HCT116 (cell line): Measurements from ENCODE around the gene OPN1SW. TPM values are rescaled to one million over a fixed set of nuclear protein-coding genes. Genes with fewer than 3 reads are reported as not detected.
A peak's percentile ranks its signal among the peaks of the same experiment; 100 is the strongest.

Source experiments
- ATAC-seq: fragments of 200-7000 bp; cut with Tn5 transposase; 2 replicates; pipeline ENCODE4 v1.9.1; 2020; ENCODE audit warnings: mild to moderate bottlenecking, moderate library complexity
- BruUV-seq: library from RNA; stranded (reverse); fragments of 400-500 nt; replicated peaks from 2 replicates; lab custom pipeline; 2021; lab: Mats Ljungman, UMichigan
- CTCF ChIA-PET: fragments of 300-600 bp; sonication (Branson Sonifier 250); formaldehyde crosslinking; loops from one replicate; lab custom pipeline; 2021; ENCODE audit warnings: antibody characterized with exemption; lab: Charles Lee
- POLR2A ChIA-PET: fragments of 300-600, 350-600 bp; sonication (Branson Sonifier 250); formaldehyde crosslinking; loops from one replicate; lab custom pipeline; 2021; ENCODE audit warnings: antibody characterized with exemption; lab: Charles Lee
- RAD21 ChIA-PET, 2 experiments: fragments of 300-600 bp; sonication (Branson Sonifier 250); formaldehyde crosslinking; loops; one replicate each; lab custom pipeline; 2023; ENCODE audit warnings: low total read pairs in 2 of 2; ENCODE audit not compliant: uncharacterized antibody in 2 of 2, unreplicated experiment in 2 of 2, low non-redundant PET in 1 of 2; lab: Charles Lee
- DNase-seq: peaks from one replicate; pipeline ENCODE4 v3.0.0-alpha.2; 2010; ENCODE audit warnings: low read depth, low spot score
- H2AFZ ChIP-seq: fragments of 200-600 bp; shearing (Covaris generic), sonication (generic); 2 replicates; pipeline ENCODE4 v1.6.1; 2017; ENCODE audit warnings: low read depth, mixed run types, mixed read lengths, antibody characterized with exemption, low read length; ENCODE audit not compliant: poor library complexity, severe bottlenecking
- H3K27ac ChIP-seq: 2 replicates; pipeline ENCODE4 v1.5.1; 2012; ENCODE audit warnings: low read depth, low read length
- H3K27me3 ChIP-seq: fragments of 200-600 bp; sonication (generic); 2 replicates; pipeline ENCODE4 v1.6.1; 2016; ENCODE audit warnings: mixed run types, low read length, mixed read lengths; ENCODE audit not compliant: insufficient read depth
- H3K36me3 ChIP-seq, 2 experiments: fragments of 200-500 bp in 1 of 2; fragments of 200-600 bp in 1 of 2; sonication (Bioruptor generic) in 1 of 2; sonication (generic) in 1 of 2; 2 replicates each; pipeline versions ENCODE4 v1.5.1 to v1.6.1; 2014 to 2016; ENCODE audit warnings: low read length in 2 of 2, inconsistent platforms in 1 of 2, mixed read lengths in 1 of 2, mixed run types in 1 of 2; ENCODE audit not compliant: insufficient read depth in 2 of 2, control insufficient read depth in 1 of 2
- H3K4me1 ChIP-seq, 2 experiments: fragments of 200-600 bp in 1 of 2; sonication (generic) in 1 of 2; 2 replicates each; pipeline versions ENCODE4 v1.5.1 to v1.6.1; 2012 to 2017; ENCODE audit warnings: low read length in 2 of 2, inconsistent platforms in 1 of 2, mild to moderate bottlenecking in 1 of 2, mixed read lengths in 1 of 2, mixed run types in 1 of 2, moderate library complexity in 1 of 2; ENCODE audit not compliant: insufficient read depth in 2 of 2, control insufficient read depth in 1 of 2
- H3K4me2 ChIP-seq: fragments of 200-600 bp; sonication (generic); 2 replicates; pipeline ENCODE4 v1.6.1; 2017; ENCODE audit warnings: mixed run types, low read length, mixed read lengths
- H3K4me3 ChIP-seq, 2 experiments: fragments of 200-600 bp in 1 of 2; sonication (generic) in 1 of 2; replicated peaks in 1 of 2; 2 replicates each; pipeline ENCODE4 v1.5.1; 2011 to 2016; ENCODE audit warnings: low read length in 2 of 2, control low read depth in 1 of 2, low read depth in 1 of 2, mild to moderate bottlenecking in 1 of 2, mixed read lengths in 1 of 2, mixed run types in 1 of 2
- H3K79me2 ChIP-seq: fragments of 200-600 bp; sonication (generic); 2 replicates; pipeline ENCODE4 v1.6.1; 2017; ENCODE audit warnings: mild to moderate bottlenecking, mixed run types, low read length, moderate library complexity, mixed read lengths; ENCODE audit not compliant: insufficient read depth
- H3K9ac ChIP-seq: fragments of 200-600 bp; sonication (generic); 2 replicates; pipeline ENCODE4 v1.6.1; 2016; ENCODE audit warnings: low read length, mixed read lengths
- H3K9me2 ChIP-seq: fragments of 200-600 bp; sonication (generic), shearing (Covaris generic); 2 replicates; pipeline ENCODE4 v1.6.1; 2017; ENCODE audit warnings: mixed run types, mild to moderate bottlenecking, moderate library complexity; ENCODE audit not compliant: insufficient read depth
- H3K9me3 ChIP-seq, 2 experiments: fragments of 200-500 bp in 1 of 2; fragments of 200-600 bp in 1 of 2; sonication (Bioruptor generic) in 1 of 2; sonication (generic) in 1 of 2; 2 replicates each; pipeline ENCODE4 v1.6.1; 2014 to 2017; ENCODE audit warnings: low read length in 2 of 2, mixed read lengths in 2 of 2, inconsistent platforms in 1 of 2, low read depth in 1 of 2, mild to moderate bottlenecking in 1 of 2, mixed run types in 1 of 2, moderate library complexity in 1 of 2; ENCODE audit not compliant: control insufficient read depth in 1 of 2, insufficient read depth in 1 of 2
- H4K20me1 ChIP-seq: fragments of 200-600 bp; sonication (generic), shearing (Covaris generic); 2 replicates; pipeline ENCODE4 v1.6.1; 2017; ENCODE audit warnings: mixed run types, mild to moderate bottlenecking, moderate library complexity; ENCODE audit not compliant: insufficient read depth
- EZH2 ChIP-seq: fragments of 200-600 bp; sonication (generic); IDR thresholded peaks from 2 replicates; pipeline ENCODE4 v1.6.1; 2017; ENCODE audit warnings: antibody characterized with exemption, mixed run types
- EZH2phosphoT487 ChIP-seq: fragments of 200-600 bp; IDR thresholded peaks from 2 replicates; pipeline ENCODE4 v1.6.1; 2018; ENCODE audit warnings: antibody characterized with exemption, borderline replicate concordance
- POLR2AphosphoS5 ChIP-seq: IDR thresholded peaks from 2 replicates; pipeline ENCODE4 v1.6.1; 2011; ENCODE audit warnings: mild to moderate bottlenecking, low read depth, low read length, moderate library complexity
- SIN3A ChIP-seq: IDR thresholded peaks from 2 replicates; pipeline ENCODE4 v1.6.1; 2012; ENCODE audit warnings: low read depth
- SP1 ChIP-seq: IDR thresholded peaks from 2 replicates; pipeline ENCODE4 v1.6.1; 2012; ENCODE audit warnings: low read depth
- intact Hi-C: fragments of 100-400 bp; cut with micrococcal nuclease; formaldehyde crosslinking; loops from 2 replicates; pipeline ENCODE4 v1.10.0; 2022
- total RNA-seq: library from RNA; stranded (reverse); gene quantifications from one replicate; pipeline ENCODE4 v1.2.1, GENCODE V29; 2021; ENCODE audit not compliant: unreplicated experiment
- TF ChIP-seq, protein P1 (sequence below), 3 experiments: fragments of 200-600 bp in 1 of 3; sonication (generic) in 1 of 3; IDR thresholded peaks in 2 of 3; conservative IDR thresholded peaks in 1 of 3; 2 replicates each; pipeline ENCODE4 v1.5.1; 2012 to 2017; ENCODE audit warnings: low read depth in 2 of 3, low read length in 2 of 3, antibody characterized with exemption in 1 of 3, borderline replicate concordance in 1 of 3, control low read depth in 1 of 3, mild to moderate bottlenecking in 1 of 3, mixed read lengths in 1 of 3, mixed run types in 1 of 3, moderate library complexity in 1 of 3; ENCODE audit not compliant: insufficient read depth in 1 of 3
- TF ChIP-seq, protein P2 (sequence below): IDR thresholded peaks from 2 replicates; pipeline ENCODE4 v1.6.1; 2012
- TF ChIP-seq, protein P3 (sequence below): IDR thresholded peaks from 2 replicates; pipeline ENCODE4 v1.6.1; 2011; ENCODE audit warnings: mild to moderate bottlenecking, low read length, moderate library complexity; ENCODE audit not compliant: insufficient replicate concordance; ENCODE audit errors: extremely low read depth
- TF ChIP-seq, protein P4 (sequence below): IDR thresholded peaks from 2 replicates; pipeline ENCODE4 v1.6.1; 2012

Gene OPN1SW
- total RNA-seq, 1 experiment from 2014 or later, result not detected

DNA sequence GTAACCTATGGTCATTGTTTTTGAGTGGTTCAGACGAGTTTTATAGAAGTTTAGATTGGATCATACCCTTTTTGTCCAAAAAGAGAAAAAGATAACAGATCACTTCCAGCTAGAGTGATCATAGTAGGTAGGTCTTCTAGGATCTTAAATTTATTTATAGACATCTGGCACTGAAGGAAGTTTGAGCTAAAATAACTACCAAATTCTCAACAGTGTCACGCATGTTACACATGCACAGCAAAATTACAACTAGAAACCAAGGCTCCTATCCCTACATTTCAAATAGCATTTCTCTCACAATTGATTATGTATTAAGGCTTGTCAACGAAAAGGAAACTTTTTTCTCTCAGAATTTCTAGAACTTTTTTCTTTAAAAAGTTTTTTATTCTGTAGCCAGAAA lies 34.1 kb downstream of the OPN1SW start:
- no peaks in the 10 kb centered on the region for H3K9me2 ChIP-seq
- intact Hi-C loops, result no loop called here
- H3K79me2 ChIP-seq, result peaks cover 74% of the 10 kb centered on the region
- no peaks in the 10 kb centered on the region for H3K36me3 ChIP-seq
- H3K9ac ChIP-seq, result no peak overlapping the region
- ChIA-PET CTCF (no interaction called here), RAD21 (no interaction called here), POLR2A (no interaction called here)
- TF ChIP-seq EZH2phosphoT487 (no peak), POLR2AphosphoS5 (no peak), SP1 (no peak), SIN3A (no peak), EZH2 (no peak)
- TF ChIP-seq, protein P1, sequence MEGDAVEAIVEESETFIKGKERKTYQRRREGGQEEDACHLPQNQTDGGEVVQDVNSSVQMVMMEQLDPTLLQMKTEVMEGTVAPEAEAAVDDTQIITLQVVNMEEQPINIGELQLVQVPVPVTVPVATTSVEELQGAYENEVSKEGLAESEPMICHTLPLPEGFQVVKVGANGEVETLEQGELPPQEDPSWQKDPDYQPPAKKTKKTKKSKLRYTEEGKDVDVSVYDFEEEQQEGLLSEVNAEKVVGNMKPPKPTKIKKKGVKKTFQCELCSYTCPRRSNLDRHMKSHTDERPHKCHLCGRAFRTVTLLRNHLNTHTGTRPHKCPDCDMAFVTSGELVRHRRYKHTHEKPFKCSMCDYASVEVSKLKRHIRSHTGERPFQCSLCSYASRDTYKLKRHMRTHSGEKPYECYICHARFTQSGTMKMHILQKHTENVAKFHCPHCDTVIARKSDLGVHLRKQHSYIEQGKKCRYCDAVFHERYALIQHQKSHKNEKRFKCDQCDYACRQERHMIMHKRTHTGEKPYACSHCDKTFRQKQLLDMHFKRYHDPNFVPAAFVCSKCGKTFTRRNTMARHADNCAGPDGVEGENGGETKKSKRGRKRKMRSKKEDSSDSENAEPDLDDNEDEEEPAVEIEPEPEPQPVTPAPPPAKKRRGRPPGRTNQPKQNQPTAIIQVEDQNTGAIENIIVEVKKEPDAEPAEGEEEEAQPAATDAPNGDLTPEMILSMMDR (IDR thresholded peaks at IDR 0.05 in 2 of 3, conservative IDR thresholded peaks at IDR 0.05 in 1 of 3; ENCODE audit: borderline replicate concordance in 1 of 3, insufficient read depth in 1 of 3, low read depth in 2 of 3, low read length in 2 of 3), result no peak
- TF ChIP-seq, protein P2, sequence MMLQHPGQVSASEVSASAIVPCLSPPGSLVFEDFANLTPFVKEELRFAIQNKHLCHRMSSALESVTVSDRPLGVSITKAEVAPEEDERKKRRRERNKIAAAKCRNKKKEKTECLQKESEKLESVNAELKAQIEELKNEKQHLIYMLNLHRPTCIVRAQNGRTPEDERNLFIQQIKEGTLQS, result no peak
- TF ChIP-seq, protein P3, sequence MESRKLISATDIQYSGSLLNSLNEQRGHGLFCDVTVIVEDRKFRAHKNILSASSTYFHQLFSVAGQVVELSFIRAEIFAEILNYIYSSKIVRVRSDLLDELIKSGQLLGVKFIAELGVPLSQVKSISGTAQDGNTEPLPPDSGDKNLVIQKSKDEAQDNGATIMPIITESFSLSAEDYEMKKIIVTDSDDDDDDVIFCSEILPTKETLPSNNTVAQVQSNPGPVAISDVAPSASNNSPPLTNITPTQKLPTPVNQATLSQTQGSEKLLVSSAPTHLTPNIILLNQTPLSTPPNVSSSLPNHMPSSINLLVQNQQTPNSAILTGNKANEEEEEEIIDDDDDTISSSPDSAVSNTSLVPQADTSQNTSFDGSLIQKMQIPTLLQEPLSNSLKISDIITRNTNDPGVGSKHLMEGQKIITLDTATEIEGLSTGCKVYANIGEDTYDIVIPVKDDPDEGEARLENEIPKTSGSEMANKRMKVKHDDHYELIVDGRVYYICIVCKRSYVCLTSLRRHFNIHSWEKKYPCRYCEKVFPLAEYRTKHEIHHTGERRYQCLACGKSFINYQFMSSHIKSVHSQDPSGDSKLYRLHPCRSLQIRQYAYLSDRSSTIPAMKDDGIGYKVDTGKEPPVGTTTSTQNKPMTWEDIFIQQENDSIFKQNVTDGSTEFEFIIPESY, result no peak
- TF ChIP-seq, protein P4, sequence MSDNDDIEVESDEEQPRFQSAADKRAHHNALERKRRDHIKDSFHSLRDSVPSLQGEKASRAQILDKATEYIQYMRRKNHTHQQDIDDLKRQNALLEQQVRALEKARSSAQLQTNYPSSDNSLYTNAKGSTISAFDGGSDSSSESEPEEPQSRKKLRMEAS, result no peak
- no peaks in the 10 kb centered on the region for H3K27me3 ChIP-seq
- H3K4me1 ChIP-seq, result peaks cover 10 to 36% of the 10 kb centered on the region in 2 experiments
- H3K4me3 ChIP-seq, result no peak overlapping the region
- DNase-seq, result no peak
- no peak for ATAC-seq
- H3K27ac ChIP-seq, result no peak overlapping the region
- peak overlapping the region; percentile 89; the same call in 1 of the 2 replicates for H3K4me2 ChIP-seq
- no peaks in the 10 kb centered on the region for H3K9me3 ChIP-seq
- no peak overlapping the region for H2AFZ ChIP-seq
- H4K20me1 ChIP-seq, result peaks cover 28% of the 10 kb centered on the region; the same call in 1 of the 2 replicates
- no TSS peak for BruUV-seq
